SHP77 treated with DMSO at 0.1 percent for 48 hours (cell line): ENCODE results near the gene ZRANB1.
"Not testable (repeated sequence)": the region's sequence is repeated elsewhere in the genome, so short reads cannot be mapped to it uniquely, and the experiment has no call there.

Source experiments
- DNase-seq: peaks from one replicate; lab custom pipeline; 2025; lab: John Stamatoyannopoulos, UW

The ZRANB1 gene

DNA sequence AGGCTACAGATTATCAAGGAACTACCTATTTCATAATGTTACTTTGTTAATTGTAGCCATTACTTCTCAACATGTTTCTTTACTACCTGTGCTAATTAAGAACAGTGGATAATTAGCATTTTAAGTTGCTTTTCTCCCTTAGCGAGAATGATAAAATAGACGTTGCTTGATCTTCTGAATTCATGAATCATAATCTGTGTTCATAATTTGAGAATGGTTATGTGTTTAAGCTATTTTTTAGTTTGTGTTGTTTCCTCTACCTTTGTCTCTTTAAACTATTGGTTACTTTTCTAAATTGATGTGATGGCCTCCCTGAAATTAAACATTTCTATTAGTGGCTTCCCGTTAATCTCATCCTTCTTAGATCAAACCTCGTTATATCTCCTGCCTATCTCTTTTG, at the start of gene ZRANB1:
Gene ZRANB1, plus strand, starts transcription at position 301 of the 400 bp plus-strand sequence. CDS start 371 bp downstream, outside the sequence.
- no peak for DNase-seq

- DNase-seq: no peak
Measured at GRCh38 chr10:124892905-124893304, 49.0 kb upstream of the ZRANB1 start.

DNA sequence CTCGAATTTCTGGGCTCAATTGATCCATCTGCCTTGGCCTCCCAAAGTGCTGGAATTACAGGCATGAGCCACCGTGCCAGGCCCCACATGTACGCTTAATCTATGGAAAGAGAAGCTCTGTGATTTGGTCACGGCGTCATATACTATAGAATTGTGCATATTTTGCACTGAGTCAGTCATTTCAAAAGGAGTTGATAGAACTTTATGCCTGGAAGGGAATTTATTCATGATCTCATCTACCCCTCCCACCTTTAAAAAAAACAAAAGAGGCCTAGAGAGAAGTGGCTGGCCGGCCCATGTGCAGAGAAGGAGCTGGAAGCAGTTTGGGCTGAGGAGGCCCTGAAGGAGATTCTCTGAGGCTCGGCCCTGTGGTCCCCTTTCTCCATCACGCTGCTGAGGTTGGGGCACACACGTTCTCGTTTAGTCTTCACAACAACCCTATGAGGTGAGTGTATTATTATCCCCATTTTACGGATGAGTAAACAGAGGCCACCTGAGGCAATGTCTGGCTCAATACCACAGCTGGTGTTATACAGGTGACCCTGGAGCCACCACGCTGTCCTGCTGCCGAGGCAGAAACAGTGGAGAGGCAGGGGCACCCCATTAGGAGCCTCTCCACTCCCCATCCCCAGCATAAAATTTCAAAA, 47.2 kb upstream of the ZRANB1 start:
- no peak for DNase-seq

- no peak for DNase-seq
Measured at GRCh38 chr10:124896751-124897150, 45.2 kb upstream of the ZRANB1 start.

GRCh38 chr10:124898471-124898870, 43.5 kb upstream of the ZRANB1 start:
- no peak for DNase-seq

DNA sequence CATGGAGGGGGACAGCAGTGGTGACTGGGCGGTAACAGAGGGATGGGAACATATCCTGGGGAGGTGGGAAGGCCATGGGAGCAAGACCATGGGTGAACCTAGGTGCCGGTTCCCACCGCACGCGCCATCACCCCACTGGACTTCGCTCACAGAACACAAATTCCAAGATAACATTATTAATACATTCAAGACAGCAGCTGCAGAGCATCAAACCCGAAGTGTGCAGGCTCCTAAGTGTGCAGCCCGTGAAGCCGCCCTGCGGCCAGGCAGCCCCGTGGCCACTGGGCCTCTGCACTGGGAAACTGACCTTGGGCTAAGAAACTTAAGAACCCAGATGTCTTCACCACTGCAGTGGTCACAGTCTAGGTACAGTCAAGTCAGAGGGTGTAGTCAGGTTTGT, 42.8 kb upstream of the ZRANB1 start:
- DNase-seq: no peak

DNA sequence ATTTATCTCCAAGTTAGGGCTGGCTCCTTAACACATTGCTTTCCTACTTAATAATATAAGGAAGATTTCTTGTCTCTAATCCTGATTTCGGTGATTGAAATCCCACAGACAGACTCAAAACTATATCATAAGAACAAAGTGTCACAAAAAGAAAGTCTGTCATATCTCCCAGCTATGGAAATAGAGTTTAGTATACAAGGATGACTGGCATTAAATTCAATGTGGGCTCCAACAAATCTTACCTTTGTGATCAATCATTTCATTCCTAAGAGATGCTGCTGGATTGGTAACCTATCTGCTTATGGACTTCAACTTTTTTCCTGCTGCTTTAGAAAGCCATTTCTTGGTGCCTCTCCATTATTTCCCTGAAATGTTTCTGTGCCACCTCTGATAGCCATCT, 39.5 kb upstream of the ZRANB1 start:
- no peak for DNase-seq

DNA sequence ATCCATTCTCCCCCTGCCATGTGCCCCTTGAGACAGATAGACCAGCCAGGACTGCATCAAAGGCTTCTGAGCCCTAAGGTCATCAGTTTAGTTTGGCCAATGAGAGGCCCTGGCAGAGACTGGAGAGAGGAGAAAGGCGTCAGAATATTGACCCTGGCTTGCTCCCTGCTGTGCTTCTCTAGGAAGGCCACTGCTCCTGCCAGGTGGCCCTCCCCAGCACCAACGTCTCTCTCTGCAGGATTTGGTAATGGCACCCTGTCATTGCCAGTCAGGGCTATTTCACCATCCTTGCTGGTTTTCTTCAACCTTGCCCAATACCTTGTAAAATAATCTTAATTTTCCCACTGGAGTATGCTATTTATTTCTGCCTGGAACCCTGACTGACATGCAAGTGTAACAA, 38.8 kb upstream of the ZRANB1 start:
- no peak for DNase-seq

- no peak for DNase-seq
Measured at GRCh38 chr10:124904796-124905195, 37.1 kb upstream of the ZRANB1 start.

- DNase-seq: no peak
Measured at GRCh38 chr10:124906551-124907001, 35.3 kb upstream of the ZRANB1 start.

DNA sequence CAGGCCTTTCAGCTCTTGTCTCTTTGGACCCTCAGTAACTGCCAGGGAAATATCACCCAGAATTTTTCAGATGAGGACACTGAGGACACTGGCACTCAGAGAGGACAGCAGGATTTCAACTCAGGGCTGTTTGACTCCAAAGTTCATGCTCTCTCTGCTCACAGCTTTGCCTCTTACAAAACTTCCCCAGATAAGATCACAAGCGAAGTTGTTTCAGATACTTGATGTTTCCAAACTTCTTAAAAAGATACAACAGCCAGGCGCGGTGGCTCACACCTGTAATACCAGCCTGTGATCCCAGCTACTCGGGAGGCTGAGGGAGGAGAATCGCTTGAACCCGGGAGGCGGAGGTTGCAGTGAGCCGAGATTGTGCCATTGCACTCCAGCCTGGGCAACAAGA, 32.4 kb upstream of the ZRANB1 start:
- no peak for DNase-seq

- DNase-seq: no peak
Measured at GRCh38 chr10:124911124-124912067, 30.5 kb upstream of the ZRANB1 start.

DNA sequence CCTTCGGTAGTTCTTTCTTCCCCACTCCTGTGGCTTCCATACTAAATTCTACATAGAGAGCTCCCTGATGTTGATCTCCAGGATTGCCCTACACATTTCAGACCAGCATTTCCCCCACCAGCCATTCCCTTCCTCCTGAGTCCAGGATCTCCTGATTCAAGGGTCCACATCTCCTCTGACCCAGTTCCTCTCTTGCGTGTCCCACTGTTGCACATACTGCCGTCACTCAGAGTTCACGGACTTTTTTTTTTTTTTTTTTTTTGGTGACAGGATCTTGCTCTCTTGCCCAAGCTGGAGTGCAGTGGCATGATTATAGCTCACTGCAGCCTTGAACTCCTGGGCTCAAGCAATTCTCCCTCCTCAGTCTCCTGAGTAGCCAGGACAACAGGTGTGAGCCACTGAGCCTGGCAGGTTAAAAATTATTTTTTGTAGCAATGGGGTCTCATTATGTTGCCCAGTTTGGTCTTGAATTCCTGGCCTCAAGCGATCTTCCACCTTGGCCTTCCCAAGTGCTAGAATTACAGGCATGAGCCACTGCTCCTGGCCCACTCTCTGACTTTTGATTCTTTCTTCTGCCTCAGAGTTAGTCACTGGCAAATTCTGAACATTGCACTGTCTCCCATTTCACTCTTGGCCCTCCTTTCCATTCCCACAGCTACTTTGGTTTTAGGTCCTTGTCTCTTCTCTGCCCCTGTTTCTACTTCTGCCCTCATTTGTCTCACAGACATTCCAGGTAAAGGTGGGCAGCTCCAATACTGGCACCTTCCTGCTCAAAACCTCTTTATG, 29.6 kb upstream of the ZRANB1 start:
- DNase-seq: no peak

- DNase-seq: no peak
Measured at GRCh38 chr10:124913167-124913566, 28.8 kb upstream of the ZRANB1 start.

DNA sequence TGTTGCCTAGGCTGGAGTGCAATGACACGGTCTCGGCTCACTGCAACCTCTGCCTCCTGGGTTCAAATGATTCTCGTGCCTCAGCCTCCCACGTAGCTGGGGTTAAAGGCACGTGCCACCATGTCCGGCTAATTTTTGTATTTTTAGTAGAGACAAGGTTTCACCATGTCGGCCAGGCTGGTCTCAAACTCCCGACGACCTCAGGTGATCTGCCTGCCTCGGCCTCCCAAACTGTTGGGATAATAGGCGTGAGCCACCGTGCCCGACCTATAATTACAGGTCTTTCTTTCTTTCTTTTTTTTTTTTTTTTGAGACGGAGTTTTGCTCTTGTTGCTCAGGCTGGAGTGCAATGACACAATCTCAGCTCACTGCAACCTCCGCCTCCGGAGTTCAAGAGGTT, 27.5 kb upstream of the ZRANB1 start:
- DNase-seq: not testable (repeated sequence)

DNA sequence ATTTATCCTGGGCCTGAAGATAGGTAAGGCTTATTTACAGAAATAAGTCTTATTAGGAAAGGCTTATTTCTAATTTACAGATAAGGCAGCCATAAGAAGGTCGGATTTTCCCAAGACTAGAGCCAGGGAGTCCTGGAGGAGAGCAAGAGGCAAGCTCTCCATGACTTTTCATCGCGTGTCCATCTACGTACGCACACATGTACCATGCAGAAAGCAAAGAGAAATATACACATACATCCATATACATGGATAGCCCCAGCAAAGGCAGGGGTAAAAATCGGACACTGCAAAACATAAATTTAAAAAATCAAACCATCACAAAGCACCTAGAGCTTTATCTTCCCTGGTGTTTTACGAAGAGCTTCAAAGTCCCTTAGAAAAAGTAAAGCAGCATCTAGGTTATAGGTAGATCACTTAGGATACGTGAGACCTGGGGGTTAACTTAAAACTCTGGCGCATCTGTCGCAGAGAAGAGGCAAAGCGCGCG, 25.8 kb upstream of the ZRANB1 start:
- DNase-seq: peak; percentile 24

DNA sequence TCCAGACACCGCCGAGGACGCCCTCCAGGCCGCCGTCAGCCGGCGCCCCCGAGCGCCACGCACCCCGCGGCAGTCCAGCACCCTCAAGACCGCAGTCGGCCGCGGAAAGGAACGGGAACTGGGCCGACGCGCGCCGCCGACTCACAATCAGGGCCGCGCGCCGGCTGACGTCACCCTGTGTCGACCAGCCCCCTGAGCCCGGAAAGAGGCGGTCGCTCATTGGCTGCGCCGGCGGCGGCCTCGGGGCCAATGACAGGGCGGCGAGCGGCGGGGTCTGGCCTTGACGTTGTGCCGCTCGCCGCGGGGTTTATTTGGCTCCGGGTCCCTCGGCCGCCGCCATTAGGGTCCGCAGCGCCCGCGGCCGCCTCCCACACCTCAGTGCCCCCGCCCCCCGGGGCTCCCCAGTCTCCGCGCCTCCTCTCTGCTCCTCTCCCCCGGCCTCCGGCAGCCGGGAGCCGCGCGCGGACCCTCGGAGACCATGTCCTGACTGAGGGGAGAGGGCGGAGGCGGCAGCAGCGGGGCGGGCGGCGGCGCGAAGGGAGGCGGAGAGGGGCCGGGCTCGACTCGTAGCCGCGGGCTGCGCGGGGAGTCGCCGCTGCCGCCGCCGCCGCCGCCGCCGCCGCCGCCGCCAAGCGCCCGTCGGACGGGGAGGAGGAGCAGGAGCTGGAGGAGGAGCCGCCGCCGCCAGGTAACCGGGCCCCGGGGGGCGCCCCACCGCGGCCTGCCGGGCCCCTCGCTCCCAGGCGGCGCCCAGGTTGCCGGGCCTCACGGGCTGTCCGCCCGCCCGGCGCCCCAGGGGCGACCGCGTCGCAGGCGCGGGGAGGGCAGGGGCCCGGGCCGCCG, 25.1 kb upstream of the ZRANB1 start:
- peak; percentile 83 for DNase-seq

GRCh38 chr10:124917428-124918190, 24.3 kb upstream of the ZRANB1 start:
- DNase-seq: peak; percentile 4

DNA sequence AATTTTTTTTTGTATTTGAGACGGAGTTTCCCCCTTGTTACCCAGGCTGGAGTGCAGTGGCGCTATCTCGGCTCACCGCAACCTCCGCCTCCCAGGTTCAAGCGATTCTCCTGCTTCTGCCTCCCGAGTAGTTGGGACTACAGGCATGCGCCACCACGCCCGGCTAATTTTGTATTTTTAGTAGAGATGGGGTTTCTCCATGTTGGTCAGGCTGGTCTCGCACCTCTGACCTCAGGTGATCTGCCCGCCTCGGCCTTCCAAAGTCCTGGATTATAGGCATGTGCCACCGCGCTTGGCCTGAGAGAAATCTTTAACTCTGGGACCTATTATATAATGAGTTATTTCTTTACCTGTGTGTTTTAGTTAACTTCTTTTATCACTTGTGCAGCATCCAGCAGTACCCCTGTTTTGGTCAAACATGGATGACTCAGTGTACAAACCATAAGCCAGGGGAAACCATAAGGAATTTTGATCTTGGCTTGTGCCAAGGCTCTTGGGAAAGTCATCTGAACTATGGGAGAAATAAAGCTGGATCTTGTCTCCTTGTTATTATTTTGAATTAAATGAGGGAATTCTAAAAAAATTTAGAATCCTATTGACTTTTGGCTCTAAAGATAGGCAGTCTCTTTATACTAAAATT, 23.6 kb upstream of the ZRANB1 start:
- no peak for DNase-seq

DNA sequence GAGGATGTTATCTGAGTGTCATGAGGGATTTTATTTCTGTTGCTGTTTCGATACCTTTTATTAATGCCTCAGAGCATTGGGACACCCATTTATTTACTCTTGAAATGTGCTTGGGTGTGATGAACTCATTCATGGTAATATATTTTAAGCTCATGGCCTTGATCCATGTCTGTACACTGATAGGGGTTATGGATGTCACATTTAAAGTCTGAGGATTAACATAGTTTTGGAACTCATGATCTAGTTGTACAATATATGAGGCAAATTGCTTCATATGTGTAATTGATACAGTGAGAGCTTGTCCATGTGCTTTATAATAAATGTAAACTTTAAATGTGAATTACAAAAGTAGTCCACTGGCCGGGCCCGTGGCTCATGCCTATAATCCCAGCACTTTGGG, 23.0 kb upstream of the ZRANB1 start:
- no peak for DNase-seq
